ENCODE measurements around the gene ZNF683. TPM values are rescaled to one million over a fixed set of nuclear protein-coding genes. Genes with fewer than 3 reads are reported as not detected.

ZNF683 gene
- polyA plus RNA-seq, 1 donor from 2014 or later = not detected

DNA sequence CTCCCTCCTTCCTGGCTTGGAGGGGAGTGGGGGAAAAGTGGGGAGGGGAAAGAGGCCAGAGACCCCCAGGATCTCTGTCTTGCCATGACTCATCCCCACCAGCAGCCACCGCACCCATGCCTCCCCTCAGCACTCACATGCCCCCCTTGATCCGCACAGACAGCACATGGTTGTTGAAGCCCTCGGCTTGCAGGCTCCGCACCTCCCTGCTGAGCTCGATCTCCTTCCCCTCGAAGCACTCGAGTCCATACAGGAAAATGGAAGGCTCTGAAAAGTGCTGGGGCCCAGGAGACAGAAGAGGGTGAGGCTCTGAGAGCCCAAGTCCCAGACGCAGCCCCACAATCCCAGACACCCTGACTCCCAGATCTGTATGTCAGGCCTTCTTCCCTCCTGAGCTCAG lies 44.0 kb downstream of the ZNF683 start:
- no peaks in the 10 kb centered on the region for H3K79me2 ChIP-seq (replicated peaks; ENCODE audit: insufficient read depth, low read length)
- no peak overlapping the region for H3K4me3 ChIP-seq (ENCODE audit: low read length)
- H2AFZ ChIP-seq (ENCODE audit: low read depth, low read length) = no peak overlapping the region
- H4K20me1 ChIP-seq (ENCODE audit: insufficient read depth) = no peaks in the 10 kb centered on the region
- H3K27ac ChIP-seq (ENCODE audit: low read length) = no peak overlapping the region
- no peaks in the 10 kb centered on the region for H3K9me3 ChIP-seq (ENCODE audit: low read length)
- no peak overlapping the region for H3K9ac ChIP-seq (ENCODE audit: low read length)
- H3K4me2 ChIP-seq (ENCODE audit: low read length) = no peak overlapping the region
- no peaks in the 10 kb centered on the region for H3K36me3 ChIP-seq (ENCODE audit: insufficient read depth, low read length)
- no peaks in the 10 kb centered on the region for H3F3A ChIP-seq (ENCODE audit: insufficient read depth, low read length, poor library complexity, severe bottlenecking)
- no peaks in the 10 kb centered on the region for H3K27me3 ChIP-seq (ENCODE audit: insufficient read depth, low read depth, low read length)
- no peaks in the 10 kb centered on the region for H3K9me2 ChIP-seq (ENCODE audit: insufficient read depth, low read length)
- TF ChIP-seq RAD21 (conservative IDR thresholded peaks at IDR 0.05) = no peak
- TF ChIP-seq EZH2 (IDR thresholded peaks at IDR 0.05; ENCODE audit: borderline replicate concordance, insufficient read depth, low read length, poor library complexity, severe bottlenecking) = no peak
- TF ChIP-seq, protein P1, sequence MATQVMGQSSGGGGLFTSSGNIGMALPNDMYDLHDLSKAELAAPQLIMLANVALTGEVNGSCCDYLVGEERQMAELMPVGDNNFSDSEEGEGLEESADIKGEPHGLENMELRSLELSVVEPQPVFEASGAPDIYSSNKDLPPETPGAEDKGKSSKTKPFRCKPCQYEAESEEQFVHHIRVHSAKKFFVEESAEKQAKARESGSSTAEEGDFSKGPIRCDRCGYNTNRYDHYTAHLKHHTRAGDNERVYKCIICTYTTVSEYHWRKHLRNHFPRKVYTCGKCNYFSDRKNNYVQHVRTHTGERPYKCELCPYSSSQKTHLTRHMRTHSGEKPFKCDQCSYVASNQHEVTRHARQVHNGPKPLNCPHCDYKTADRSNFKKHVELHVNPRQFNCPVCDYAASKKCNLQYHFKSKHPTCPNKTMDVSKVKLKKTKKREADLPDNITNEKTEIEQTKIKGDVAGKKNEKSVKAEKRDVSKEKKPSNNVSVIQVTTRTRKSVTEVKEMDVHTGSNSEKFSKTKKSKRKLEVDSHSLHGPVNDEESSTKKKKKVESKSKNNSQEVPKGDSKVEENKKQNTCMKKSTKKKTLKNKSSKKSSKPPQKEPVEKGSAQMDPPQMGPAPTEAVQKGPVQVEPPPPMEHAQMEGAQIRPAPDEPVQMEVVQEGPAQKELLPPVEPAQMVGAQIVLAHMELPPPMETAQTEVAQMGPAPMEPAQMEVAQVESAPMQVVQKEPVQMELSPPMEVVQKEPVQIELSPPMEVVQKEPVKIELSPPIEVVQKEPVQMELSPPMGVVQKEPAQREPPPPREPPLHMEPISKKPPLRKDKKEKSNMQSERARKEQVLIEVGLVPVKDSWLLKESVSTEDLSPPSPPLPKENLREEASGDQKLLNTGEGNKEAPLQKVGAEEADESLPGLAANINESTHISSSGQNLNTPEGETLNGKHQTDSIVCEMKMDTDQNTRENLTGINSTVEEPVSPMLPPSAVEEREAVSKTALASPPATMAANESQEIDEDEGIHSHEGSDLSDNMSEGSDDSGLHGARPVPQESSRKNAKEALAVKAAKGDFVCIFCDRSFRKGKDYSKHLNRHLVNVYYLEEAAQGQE (IDR thresholded peaks at IDR 0.05; ENCODE audit: borderline replicate concordance) = no peak
- no peak for TF ChIP-seq MXI1 (conservative IDR thresholded peaks at IDR 0.05; ENCODE audit: poor library complexity, severe bottlenecking)

DNA sequence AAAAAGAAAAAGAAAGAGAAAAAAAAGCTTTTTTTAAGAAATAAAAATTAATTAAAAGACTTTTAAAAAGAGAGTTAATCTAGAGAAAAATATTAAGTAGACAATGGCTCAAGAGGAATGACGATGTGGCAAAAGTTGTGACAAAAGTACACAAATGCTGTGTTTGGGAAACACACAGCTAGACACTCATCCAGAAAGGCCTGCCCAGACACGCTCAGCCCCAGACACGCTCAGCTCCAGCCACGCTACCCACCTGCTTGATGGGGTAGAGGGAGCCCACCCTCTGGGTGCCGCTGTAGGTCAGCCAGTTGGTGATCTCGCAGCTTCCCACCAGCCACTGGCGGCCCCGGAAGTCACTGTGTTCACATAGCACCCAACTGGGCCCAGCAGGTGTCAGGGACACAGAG lies 44.6 kb downstream of the ZNF683 start:
- Histone ChIP-seq H3K9me2 (ENCODE audit: insufficient read depth, low read length) (no peaks in the 10 kb centered on the region), H3F3A (ENCODE audit: insufficient read depth, low read length, poor library complexity, severe bottlenecking) (no peaks in the 10 kb centered on the region), H3K9me3 (ENCODE audit: low read length) (no peaks in the 10 kb centered on the region), H3K27me3 (ENCODE audit: insufficient read depth, low read depth, low read length) (no peaks in the 10 kb centered on the region), H4K20me1 (ENCODE audit: insufficient read depth) (no peaks in the 10 kb centered on the region), H3K27ac (ENCODE audit: low read length) (no peak overlapping the region), H3K9ac (ENCODE audit: low read length) (no peak overlapping the region), H3K4me2 (ENCODE audit: low read length) (no peak overlapping the region), H3K79me2 (replicated peaks; ENCODE audit: insufficient read depth, low read length) (no peaks in the 10 kb centered on the region), H2AFZ (ENCODE audit: low read depth, low read length) (no peak overlapping the region), H3K4me3 (ENCODE audit: low read length) (no peak overlapping the region), H3K36me3 (ENCODE audit: insufficient read depth, low read length) (no peaks in the 10 kb centered on the region)
- TF ChIP-seq RAD21 (conservative IDR thresholded peaks at IDR 0.05) = no peak
- TF ChIP-seq MXI1 (conservative IDR thresholded peaks at IDR 0.05; ENCODE audit: poor library complexity, severe bottlenecking) = no peak
- TF ChIP-seq, protein P2, sequence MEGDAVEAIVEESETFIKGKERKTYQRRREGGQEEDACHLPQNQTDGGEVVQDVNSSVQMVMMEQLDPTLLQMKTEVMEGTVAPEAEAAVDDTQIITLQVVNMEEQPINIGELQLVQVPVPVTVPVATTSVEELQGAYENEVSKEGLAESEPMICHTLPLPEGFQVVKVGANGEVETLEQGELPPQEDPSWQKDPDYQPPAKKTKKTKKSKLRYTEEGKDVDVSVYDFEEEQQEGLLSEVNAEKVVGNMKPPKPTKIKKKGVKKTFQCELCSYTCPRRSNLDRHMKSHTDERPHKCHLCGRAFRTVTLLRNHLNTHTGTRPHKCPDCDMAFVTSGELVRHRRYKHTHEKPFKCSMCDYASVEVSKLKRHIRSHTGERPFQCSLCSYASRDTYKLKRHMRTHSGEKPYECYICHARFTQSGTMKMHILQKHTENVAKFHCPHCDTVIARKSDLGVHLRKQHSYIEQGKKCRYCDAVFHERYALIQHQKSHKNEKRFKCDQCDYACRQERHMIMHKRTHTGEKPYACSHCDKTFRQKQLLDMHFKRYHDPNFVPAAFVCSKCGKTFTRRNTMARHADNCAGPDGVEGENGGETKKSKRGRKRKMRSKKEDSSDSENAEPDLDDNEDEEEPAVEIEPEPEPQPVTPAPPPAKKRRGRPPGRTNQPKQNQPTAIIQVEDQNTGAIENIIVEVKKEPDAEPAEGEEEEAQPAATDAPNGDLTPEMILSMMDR (IDR thresholded peaks at IDR 0.05; ENCODE audit: poor library complexity, severe bottlenecking) = no peak
- TF ChIP-seq TAF1 (IDR thresholded peaks at IDR 0.05; ENCODE audit: low read depth) = no peak
- no peak for TF ChIP-seq SMC3 (conservative IDR thresholded peaks at IDR 0.05; ENCODE audit: poor library complexity)
- TF ChIP-seq EP300 (conservative IDR thresholded peaks at IDR 0.05; ENCODE audit: poor library complexity, severe bottlenecking) = no peak
- no peak for TF ChIP-seq EZH2 (IDR thresholded peaks at IDR 0.05; ENCODE audit: borderline replicate concordance, insufficient read depth, low read length, poor library complexity, severe bottlenecking)
- TF ChIP-seq, protein P1 (IDR thresholded peaks at IDR 0.05; ENCODE audit: borderline replicate concordance) = no peak
- TF ChIP-seq POLR2AphosphoS5 (IDR thresholded peaks at IDR 0.05) = no peak

Data from neural cell (in vitro differentiated cells).